Activated gamma-delta T cell (primary cell): ENCODE results near the gene CFP.
"Not testable (repeated sequence)": the region's sequence is repeated elsewhere in the genome, so short reads cannot be mapped to it uniquely, and the experiment has no call there.

Source experiments
- DNase-seq: peaks from one replicate; lab custom pipeline; 2025; lab: John Stamatoyannopoulos, UW

CFP gene

GRCh38 chrX:47603125-47603524 lies 26.6 kb downstream of the CFP start:
- DNase-seq, result not testable (repeated sequence)

GRCh38 chrX:47597222-47597621 lies 32.5 kb downstream of the CFP start:
- DNase-seq, result no peak

DNA sequence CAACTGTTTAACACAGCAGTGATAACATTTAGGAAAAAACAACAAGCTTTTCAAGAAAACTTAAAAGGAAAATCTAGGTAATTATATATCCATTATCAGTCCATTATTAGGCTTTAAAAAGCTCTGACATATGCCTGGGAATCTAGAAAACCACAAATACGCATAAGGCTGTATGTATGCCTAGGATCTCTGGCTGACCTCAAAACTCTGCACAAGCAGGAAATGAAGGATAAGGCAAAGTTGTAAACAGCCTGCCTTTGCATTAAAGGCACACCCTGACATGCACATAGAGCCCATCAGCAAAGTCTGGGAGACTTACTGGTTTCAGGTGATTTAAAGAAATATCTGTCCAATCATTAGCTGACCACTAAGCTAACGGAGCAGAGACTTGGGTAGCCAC lies 33.5 kb downstream of the CFP start:
- no peak for DNase-seq

DNA sequence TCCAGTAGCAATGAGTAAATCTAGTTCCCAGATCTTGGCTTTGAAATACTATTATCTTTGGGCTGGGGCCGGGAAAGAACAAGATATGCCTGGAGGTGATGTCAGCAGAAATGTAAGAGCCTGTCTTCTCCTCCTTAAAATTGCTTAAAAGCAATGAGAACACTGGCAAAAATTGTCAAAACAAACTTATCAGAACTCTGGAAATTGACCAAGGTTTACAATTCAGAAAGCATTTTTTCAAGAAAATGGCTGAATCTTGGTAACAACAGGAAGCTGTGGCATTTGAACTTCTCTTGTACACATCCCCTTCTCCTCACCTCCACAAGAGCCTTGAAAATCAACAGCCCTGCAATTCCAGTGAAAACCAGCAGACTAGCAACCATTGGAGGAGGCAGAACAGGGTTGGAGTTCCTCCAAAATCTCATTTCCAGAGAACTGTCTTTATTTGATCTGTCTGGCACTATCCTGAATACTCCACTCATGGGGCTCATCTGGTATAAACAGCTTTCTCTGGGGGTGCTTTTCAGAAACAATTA lies 33.9 kb downstream of the CFP start:
- no peak for DNase-seq

DNA sequence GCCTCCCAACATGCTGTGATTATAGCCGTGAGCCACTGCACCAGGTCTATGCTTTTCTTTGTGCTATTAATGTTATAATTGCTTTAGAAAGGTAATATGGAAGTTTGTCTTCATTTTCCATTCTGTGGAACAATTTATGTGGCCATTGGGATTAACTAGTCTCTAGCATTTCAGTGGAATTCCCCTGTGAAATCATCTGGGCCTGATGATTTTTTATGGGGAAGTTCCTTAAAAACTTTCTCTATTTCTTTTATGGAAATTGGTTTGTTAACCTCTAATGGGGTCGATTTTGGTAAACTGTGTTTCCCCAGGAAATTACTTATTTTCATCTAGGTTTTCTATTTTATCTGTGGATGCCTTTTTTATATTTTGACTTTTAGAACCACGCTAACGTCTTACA lies 36.2 kb downstream of the CFP start:
- DNase-seq, result no peak

DNA sequence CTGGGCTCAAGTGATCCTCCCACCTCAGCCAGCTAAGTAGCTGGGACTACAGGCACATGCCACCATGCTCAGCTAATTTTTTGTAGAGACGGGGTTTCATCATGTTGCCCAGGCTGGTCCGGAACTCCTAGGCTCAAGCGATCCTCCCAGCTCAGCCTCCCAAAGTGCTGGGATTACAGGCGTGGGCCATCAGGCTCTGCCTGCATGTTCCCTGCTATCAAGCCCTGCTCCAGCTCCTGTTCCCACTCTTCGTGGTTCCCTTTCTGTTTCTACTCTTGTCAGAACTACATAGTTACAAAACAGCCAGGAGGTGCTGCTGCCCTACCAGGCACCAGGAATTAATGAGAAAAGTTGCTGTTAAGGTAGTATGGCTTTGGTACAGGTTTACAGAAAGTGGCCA lies 38.7 kb downstream of the CFP start:
- no peak for DNase-seq

- no peak for DNase-seq
These were observed 41.6 kb downstream of the CFP start for GRCh38 chrX:47587906-47588735.

DNA sequence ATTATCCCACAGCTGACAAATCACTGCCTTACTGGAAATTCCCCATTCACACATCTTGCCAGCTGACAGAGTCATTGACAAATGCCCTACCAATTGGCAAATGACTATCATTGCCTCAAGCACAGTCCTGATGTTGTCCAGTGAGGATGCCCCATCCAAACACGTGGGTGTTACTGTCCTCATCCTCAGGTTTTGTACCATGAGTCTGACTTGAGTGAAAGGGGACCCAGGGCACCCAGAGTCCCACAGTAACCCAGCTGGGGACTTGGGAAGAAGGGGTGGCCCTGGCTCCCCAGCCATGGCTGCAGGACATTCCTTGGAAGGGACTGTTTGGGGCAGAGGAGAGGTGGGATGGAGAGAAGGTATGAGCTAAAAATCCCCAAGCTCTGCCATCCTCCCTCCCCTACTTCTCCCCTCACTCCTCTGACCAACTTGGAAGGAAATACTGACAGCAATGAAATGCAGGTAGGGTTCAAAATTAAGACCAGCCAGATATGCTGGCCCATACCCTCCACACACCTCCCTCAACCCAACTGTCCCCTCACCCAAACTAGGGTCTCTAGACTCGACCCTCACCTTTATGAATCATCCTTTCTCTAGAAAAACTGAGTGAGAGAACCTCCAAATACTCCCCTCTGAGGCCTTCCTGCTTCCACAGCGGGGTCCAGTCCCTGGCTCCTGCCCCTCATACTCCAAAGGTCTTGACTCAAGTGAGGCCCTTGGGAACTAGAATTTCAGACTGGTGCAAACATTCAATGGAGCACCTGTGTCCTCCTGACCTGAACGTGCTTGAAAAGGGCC lies 42.4 kb downstream of the CFP start:
- no peak for DNase-seq

GRCh38 chrX:47586043-47586787 lies 43.5 kb downstream of the CFP start:
- no peak for DNase-seq

- DNase-seq, result no peak
These were observed 44.5 kb downstream of the CFP start for GRCh38 chrX:47585273-47585672.

GRCh38 chrX:47584714-47585113 lies 45.0 kb downstream of the CFP start:
- DNase-seq, result no peak

DNA sequence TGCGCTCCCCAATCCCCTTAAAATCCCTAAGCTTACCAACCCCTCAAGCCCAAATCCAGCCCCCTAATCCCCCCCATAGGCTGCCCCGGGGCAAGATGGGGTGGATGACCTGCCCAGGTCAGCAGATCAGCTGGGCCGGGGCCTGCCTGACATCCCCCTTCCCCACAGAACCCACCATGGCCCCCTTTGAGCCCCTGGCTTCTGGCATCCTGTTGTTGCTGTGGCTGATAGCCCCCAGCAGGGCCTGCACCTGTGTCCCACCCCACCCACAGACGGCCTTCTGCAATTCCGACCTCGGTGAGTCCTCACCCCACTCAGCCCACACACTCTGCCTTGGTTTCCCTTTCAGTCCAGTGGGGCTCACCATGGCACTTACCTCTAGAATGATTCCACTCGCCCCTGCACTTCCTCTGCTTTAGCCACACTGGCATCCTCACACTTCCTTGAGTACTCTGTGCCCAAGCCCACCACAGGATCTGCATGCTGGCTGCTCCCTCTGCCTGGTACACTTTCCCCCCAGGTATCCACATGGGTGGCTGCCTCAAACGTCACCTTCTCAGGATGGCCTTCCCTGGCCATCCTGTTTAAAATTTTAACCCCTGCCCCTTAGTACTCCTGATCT lies 46.4 kb downstream of the CFP start:
- no peak for DNase-seq

DNA sequence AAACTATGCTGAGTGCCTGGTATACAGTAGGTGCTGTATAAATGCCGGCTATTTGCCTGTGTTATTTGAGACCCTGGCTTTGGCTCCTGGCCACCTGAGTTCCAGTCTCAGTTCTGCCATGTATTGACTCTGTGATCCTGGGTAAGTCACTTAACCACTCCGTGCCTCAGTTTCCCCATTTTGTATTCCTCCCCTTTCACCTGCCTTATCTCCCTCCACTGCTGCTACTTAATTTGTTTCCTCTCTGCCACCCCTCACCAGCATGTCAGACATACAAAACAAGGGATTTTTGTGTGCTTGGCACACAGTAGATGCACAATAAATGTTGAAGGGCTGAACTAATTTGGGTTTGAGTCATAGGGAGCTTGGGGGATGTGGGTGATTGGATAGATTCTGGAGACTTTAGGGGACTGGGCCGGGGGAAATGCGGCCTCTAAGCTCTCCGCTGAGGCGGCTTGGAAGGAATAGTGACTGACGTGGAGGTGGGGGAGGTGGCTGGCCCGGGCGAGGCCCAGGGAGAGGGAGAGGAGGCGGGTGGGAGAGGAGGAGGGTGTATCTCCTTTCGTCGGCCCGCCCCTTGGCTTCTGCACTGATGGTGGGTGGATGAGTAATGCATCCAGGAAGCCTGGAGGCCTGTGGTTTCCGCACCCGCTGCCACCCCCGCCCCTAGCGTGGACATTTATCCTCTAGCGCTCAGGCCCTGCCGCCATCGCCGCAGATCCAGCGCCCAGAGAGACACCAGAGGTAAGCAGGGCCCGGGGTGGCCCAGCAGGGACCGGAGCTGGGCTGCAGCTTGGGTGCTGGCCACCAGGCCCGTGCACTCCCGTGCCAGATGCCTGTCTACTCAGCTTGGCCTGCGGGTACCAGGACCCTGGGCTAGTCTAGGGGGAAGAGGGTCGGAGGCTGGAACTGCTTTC lies 47.7 kb downstream of the CFP start, which contains the start of gene TIMP1:
TIMP1 (plus strand) TSS at position 706 of the 917 bp plus-strand sequence. CDS start 980 bp downstream, outside the sequence.
- peak; percentile 56 for DNase-seq

GRCh38 chrX:47579537-47579936 lies 50.2 kb downstream of the CFP start:
- DNase-seq, result no peak

DNA sequence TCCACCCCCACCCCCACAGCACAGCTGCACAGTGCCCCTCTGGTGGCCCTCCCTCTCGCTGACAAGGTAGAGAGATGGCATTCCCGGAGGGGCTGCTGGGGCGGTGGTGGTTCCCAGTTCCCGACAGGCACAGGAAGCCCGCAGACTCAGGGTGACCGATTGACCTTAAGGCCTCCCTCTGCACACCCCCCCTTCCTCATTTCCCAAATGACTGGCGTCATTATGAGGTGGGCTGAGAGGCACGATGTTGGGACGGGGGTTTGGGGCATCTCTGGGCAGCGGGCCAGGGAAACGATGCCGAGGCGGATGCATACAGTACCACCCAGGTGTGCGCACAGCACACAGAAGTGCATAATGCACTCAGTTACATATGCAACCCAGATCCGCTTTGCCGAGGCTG lies 51.0 kb downstream of the CFP start:
- DNase-seq, result no peak

- DNase-seq, result no peak
These were observed 51.8 kb downstream of the CFP start for GRCh38 chrX:47577901-47578300.

- DNase-seq, result no peak
These were observed 52.3 kb downstream of the CFP start for GRCh38 chrX:47577424-47577823.

DNA sequence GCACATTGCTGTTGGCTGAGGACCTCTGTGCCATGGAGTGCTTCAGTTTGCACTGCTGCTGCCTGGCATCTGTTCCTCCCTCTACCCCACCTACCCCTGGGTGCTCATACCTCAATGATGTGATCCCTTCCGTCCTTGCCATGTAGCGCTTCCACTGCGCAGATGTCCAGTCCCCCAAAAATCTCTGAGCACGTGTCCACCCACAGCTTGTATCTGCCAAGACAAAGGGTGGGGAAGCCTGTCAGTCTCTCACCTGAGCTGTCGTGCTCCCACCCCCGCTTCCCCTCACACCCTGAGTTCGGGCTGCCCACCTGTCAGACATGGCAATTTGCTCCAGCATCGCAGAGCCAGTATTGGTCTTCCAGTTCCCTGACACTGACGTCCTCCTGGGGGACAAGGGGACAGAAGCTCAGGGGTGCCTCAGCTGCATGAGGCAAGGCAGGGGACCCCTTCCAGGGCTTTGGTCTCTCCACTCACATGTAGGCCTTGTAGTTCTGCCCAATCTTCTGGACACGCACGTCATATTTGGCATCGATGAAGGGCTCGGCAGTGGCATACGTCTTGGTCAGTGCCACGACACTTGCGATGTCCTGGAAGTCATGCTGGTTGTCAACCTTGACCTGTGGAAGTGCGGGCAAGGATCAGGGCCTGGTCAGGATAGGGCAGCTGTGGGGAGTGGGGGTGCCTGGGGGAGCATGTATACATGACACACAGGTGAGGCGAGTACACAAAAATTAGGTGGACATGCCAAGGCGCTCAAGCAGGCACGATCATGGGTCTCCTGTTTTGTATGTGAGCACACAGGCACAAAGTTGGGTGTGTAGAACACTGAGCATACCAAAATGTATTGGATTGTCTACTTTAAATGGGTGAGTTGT lies 53.5 kb downstream of the CFP start:
- DNase-seq, result no peak

- DNase-seq, result no peak
These were observed 55.0 kb downstream of the CFP start for GRCh38 chrX:47574547-47575301.
